ENCODE data around the gene CACNA1S.

Gene CACNA1S

DNA sequence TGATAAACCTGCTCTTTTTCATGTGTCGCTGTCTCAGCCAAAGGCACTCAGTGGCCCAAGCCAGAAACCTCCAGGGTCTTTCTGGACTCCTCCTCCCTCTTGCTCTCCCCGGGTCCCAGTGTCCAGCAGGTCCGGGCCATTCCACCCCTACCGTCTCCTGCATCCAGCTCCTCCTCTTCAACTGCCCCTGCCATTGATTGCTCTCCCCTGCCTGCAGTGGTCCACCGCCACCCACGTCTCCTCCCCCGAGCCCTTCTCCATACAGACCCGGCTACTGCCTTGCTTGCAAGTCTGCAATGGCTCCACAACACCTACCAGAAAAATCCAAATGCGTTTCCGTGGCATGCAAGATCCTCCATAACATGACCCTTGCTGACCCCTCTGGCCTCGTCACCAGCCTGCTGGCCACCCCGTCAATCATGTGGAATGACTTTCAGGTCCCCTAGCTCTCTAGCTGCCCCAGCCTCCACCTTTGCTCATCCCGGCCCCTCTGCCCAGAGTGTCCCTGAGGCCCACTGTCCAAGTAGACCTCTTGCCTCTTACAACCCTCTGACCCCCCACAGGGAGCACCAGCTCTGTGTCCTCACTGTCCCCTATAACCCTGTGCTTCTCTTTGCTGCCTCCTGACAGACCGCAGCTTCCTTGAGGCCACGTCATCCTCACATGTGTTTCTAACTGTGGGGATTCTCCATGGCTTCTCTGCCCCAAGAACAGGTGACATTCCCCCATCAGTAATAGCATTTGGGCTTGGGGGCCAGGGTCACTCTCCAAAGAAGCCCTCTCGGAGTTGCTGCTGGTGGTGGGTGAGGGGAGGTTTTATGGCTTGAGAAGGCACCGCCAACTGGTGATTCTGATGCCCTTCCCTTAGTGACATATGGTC lies 15.0 kb downstream of the CACNA1S start:
- H3K4me2 ChIP-seq, result no peak overlapping the region
- H3K36me3 ChIP-seq, result no peaks in the 10 kb centered on the region
- no peaks in the 10 kb centered on the region for H3K9me3 ChIP-seq
- H4K20me1 ChIP-seq, result no peaks in the 10 kb centered on the region
- H3K27me3 ChIP-seq, result no peaks in the 10 kb centered on the region
- peaks cover 25% of the 10 kb centered on the region for H3K4me1 ChIP-seq
- no peak overlapping the region for H3K27ac ChIP-seq
- H3K9ac ChIP-seq, result no peak overlapping the region
- TF ChIP-seq Cebpa-rat (IDR thresholded peaks at IDR 0.05), result no peak
- H3K4me3 ChIP-seq, result no peak overlapping the region

DNA sequence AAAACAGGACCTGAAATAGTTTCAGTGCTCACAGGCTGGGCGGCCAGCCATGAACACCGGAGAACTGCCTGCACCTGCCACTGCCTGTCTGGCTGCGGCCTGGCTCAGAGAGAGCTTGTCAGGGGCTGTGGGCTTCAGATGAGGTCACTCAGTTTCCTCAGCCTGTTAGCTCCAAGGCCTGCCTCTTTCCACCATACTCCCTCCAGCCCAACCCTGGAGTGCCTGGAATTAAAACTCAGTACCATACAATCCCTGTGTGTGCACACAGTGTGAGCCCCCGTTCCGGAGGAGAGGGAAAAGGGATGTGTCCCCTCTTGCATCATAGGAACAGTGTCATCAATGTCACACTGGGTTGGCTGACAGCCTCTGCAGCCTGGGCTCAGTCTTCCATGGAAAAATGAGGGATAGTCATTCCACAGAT lies 16.2 kb downstream of the CACNA1S start:
- no peaks in the 10 kb centered on the region for H4K20me1 ChIP-seq
- H3K27ac ChIP-seq, result no peak overlapping the region
- no peaks in the 10 kb centered on the region for H3K27me3 ChIP-seq
- TF ChIP-seq Cebpa-rat (IDR thresholded peaks at IDR 0.05), result no peak
- H3K9ac ChIP-seq, result no peak overlapping the region
- no peak overlapping the region for H3K4me3 ChIP-seq
- peak overlapping the region; percentile 63 for H3K4me2 ChIP-seq
- H3K9me3 ChIP-seq, result no peaks in the 10 kb centered on the region
- peaks cover 19% of the 10 kb centered on the region for H3K4me1 ChIP-seq
- H3K36me3 ChIP-seq, result no peaks in the 10 kb centered on the region

DNA sequence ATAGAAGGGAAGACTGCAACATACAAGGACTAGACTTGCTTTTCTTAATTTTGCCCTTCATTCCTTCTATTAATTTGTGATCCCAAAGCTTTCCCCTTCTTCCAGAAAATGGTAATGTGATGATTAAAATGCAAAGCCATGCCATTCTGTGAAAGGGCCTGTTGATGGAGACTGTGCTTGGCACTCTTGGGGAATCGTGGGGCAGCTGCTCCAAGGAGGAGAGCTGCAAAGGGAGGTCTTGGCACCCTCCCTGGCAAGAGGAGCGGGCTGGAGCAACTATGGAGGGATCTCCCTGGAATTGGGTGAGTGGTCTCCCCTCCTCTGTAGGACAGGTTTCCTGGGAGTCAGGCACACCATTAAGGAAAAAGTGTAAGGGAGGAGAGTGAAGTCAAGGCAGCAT lies 16.6 kb downstream of the CACNA1S start:
- no peak overlapping the region for H3K9ac ChIP-seq
- peak overlapping the region; percentile 63 for H3K4me2 ChIP-seq
- H4K20me1 ChIP-seq, result no peaks in the 10 kb centered on the region
- no peaks in the 10 kb centered on the region for H3K9me3 ChIP-seq
- no peak overlapping the region for H3K27ac ChIP-seq
- TF ChIP-seq Cebpa-rat (IDR thresholded peaks at IDR 0.05), result no peak
- H3K4me3 ChIP-seq, result no peak overlapping the region
- H3K27me3 ChIP-seq, result no peaks in the 10 kb centered on the region
- H3K36me3 ChIP-seq, result no peaks in the 10 kb centered on the region
- peaks cover 19% of the 10 kb centered on the region for H3K4me1 ChIP-seq

DNA sequence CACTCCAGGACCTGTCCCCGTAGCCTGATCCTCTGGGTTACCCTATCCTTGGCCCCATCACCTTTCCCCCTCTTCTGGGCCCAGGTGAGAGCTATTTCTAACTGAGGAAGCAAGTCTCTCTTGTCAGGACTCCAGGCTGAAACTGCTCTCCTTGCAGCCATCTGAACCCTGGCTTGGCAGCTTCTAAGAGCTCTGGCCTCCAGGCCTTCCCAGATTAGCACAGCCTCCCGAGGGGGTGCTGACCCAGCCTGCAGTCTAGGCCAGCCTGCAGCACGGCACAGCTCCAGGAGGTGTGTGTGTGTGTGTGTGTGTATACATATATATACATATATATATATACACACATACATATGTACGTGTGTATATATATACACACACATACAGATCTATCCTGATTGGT lies 17.4 kb downstream of the CACNA1S start:
- no peaks in the 10 kb centered on the region for H4K20me1 ChIP-seq
- H3K4me2 ChIP-seq, result no peak overlapping the region
- no peaks in the 10 kb centered on the region for H3K9me3 ChIP-seq
- H3K27me3 ChIP-seq, result no peaks in the 10 kb centered on the region
- H3K36me3 ChIP-seq, result no peaks in the 10 kb centered on the region
- no peak for TF ChIP-seq Cebpa-rat (IDR thresholded peaks at IDR 0.05)
- no peak overlapping the region for H3K4me3 ChIP-seq
- H3K27ac ChIP-seq, result no peak overlapping the region
- peaks cover 19% of the 10 kb centered on the region for H3K4me1 ChIP-seq
- H3K9ac ChIP-seq, result no peak overlapping the region

DNA sequence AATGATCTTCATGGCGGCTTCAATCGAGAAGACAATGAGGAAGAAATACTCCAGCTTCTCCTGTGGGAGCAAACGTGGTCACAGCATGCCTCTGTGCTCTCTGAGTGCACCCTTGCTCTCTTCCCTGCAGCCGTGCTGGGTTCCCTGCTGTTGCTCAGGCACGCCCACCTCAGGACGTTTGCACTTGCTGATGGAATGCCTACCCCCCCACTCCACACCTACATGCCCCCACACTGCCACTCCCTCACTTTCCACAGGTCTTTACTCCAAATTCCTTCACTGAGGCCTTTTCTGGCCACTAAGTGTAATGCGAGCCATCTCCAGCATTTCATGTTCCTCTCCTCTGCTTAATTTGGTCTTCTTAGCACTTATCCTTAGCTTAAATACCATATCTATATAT lies 18.3 kb downstream of the CACNA1S start:
- H3K4me1 ChIP-seq, result peaks cover 19% of the 10 kb centered on the region
- no peak overlapping the region for H3K4me3 ChIP-seq
- no peaks in the 10 kb centered on the region for H3K9me3 ChIP-seq
- no peak overlapping the region for H3K27ac ChIP-seq
- no peaks in the 10 kb centered on the region for H4K20me1 ChIP-seq
- H3K36me3 ChIP-seq, result no peaks in the 10 kb centered on the region
- no peaks in the 10 kb centered on the region for H3K27me3 ChIP-seq
- no peak for TF ChIP-seq Cebpa-rat (IDR thresholded peaks at IDR 0.05)
- H3K9ac ChIP-seq, result no peak overlapping the region
- H3K4me2 ChIP-seq, result no peak overlapping the region

DNA sequence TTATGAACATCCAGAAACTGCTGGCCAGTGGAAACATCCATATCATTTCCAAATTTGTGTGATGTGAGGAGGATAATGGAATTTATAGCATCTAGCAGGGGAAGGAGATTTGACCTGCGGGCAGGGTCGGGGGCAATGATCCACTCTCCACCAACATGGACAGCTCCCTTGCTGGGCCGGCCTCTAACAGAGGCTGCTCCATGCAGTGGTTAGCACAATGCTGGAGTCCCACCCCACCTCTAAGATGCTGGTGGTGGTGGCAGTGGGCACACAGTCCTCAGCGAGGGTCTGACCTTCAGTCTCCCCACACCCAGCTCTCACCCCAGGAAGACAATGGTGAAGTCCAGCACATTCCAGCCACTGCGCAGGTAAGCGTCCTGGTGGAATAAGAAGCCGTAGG lies 18.7 kb downstream of the CACNA1S start:
- peaks cover 19% of the 10 kb centered on the region for H3K4me1 ChIP-seq
- H3K4me3 ChIP-seq, result no peak overlapping the region
- no peak for TF ChIP-seq Cebpa-rat (IDR thresholded peaks at IDR 0.05)
- no peaks in the 10 kb centered on the region for H3K9me3 ChIP-seq
- no peaks in the 10 kb centered on the region for H4K20me1 ChIP-seq
- H3K36me3 ChIP-seq, result no peaks in the 10 kb centered on the region
- H3K9ac ChIP-seq, result no peak overlapping the region
- H3K27ac ChIP-seq, result no peak overlapping the region
- no peaks in the 10 kb centered on the region for H3K27me3 ChIP-seq
- H3K4me2 ChIP-seq, result no peak overlapping the region

DNA sequence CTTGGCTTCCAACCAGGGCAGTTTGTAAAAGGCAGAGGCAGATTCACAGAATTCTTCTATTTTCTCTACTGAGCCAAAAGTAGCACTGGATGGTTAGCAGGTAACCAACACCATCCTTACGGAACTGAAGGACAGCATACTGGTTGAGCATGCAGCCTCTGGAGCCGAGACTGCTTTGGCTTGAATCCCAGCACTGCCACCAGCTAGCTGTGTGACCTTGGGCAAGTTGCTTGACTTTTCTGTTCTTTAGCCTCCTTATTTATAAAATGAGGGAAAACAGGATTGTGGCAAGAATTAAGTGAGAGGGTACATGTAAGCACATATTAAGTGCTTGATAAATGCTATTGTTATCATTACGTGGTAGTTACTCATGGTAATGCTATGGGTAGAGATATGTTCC lies 19.5 kb downstream of the CACNA1S start:
- no peak for TF ChIP-seq Cebpa-rat (IDR thresholded peaks at IDR 0.05)
- no peaks in the 10 kb centered on the region for H4K20me1 ChIP-seq
- H3K4me2 ChIP-seq, result no peak overlapping the region

DNA sequence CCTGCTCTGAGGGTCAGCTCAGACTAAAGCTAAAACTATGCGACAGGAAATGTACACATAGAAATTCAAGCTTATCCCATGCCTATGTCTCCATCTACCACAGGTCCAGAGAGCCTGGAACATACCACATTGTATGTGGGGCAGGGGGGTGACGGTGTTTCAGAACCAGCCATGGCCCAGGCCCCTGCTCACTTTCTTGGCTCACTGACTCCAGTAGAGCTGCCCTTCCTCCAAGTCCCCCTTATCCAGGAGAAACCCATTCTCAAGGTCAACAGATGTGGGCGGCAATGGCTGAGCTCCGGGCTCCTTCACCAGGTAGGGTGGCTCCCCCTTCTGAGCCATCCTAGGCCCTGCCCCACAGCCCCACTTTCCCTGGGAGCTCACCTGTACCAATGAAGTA lies 21.0 kb downstream of the CACNA1S start:
- Histone ChIP-seq H3K4me2 (no peak overlapping the region), H3K9me3 (no peaks in the 10 kb centered on the region), H3K27ac (no peak overlapping the region), H3K4me1 (peaks cover 15% of the 10 kb centered on the region), H3K36me3 (no peaks in the 10 kb centered on the region), H3K9ac (no peak overlapping the region), H3K4me3 (no peak overlapping the region), H3K27me3 (no peaks in the 10 kb centered on the region), H4K20me1 (no peaks in the 10 kb centered on the region)
- no peak for TF ChIP-seq Cebpa-rat (IDR thresholded peaks at IDR 0.05)

More for the DNA sequence above, 19.5 kb downstream of the CACNA1S start:
- Histone ChIP-seq H3K27ac (no peak overlapping the region), H3K9ac (no peak overlapping the region), H3K4me1 (peaks cover 19% of the 10 kb centered on the region), H3K27me3 (no peaks in the 10 kb centered on the region), H3K36me3 (no peaks in the 10 kb centered on the region), H3K4me3 (no peak overlapping the region), H3K9me3 (no peaks in the 10 kb centered on the region)

DNA sequence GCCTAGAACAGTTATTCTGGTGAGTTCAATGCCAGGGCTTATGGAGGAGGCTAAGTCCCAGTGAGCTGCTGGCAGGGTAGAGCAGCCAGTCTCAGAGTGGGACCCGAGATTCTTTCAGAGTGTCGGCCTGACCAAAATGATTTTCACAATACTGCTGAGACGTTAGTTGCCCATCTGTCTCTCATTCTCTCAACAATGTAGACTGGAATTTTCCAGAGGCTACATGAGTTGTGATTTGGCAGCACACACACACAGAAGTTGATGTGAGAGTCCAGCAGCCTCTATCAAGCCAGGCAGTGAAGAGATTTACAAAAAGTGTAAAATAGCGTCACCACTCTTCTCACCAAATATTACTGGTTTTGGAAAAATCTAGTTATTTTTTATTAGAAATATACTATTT lies 21.7 kb downstream of the CACNA1S start:
- Histone ChIP-seq H3K36me3 (no peaks in the 10 kb centered on the region), H3K4me2 (no peak overlapping the region), H3K9me3 (no peaks in the 10 kb centered on the region), H3K27ac (no peak overlapping the region), H3K27me3 (no peaks in the 10 kb centered on the region), H4K20me1 (no peaks in the 10 kb centered on the region), H3K9ac (no peak overlapping the region), H3K4me1 (peaks cover 15% of the 10 kb centered on the region), H3K4me3 (no peak overlapping the region)
- no peak for TF ChIP-seq Cebpa-rat (IDR thresholded peaks at IDR 0.05)

DNA sequence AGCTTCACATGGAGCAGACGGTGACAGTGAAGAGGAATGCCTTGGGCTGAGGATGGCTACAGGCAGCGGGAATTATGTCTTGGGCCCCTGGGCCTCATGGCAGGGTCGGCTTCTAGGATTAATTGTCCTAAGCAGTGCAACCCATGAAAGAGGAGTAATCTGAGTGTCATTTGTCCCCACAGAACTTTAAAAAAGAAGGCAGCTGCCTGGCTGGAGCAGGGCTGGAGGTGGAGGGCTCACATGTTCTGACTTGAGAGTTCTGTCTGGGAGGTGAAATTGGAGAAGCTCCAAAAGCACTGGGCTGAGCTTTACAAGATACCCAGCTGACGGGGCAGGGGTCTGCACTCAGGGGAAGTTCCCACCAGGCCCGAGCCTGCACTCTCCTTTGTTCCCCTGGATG lies 22.6 kb downstream of the CACNA1S start:
- no peak overlapping the region for H3K4me2 ChIP-seq
- H3K9ac ChIP-seq, result no peak overlapping the region
- TF ChIP-seq Cebpa-rat (IDR thresholded peaks at IDR 0.05), result no peak

More for the DNA sequence above, 22.6 kb downstream of the CACNA1S start:
- Histone ChIP-seq H3K27me3 (no peaks in the 10 kb centered on the region), H4K20me1 (no peaks in the 10 kb centered on the region), H3K9me3 (no peaks in the 10 kb centered on the region), H3K4me1 (peaks cover 18% of the 10 kb centered on the region), H3K4me3 (no peak overlapping the region), H3K36me3 (no peaks in the 10 kb centered on the region), H3K27ac (no peak overlapping the region)

Data from BLaER1 (cell line).